ENCODE data around the gene KSR1. TPM values are rescaled to one million over a fixed set of nuclear protein-coding genes. Genes with fewer than 3 reads are reported as not detected.
"Not testable (repeated sequence)": the region's sequence is repeated elsewhere in the genome, so short reads cannot be mapped to it uniquely, and the experiment has no call there.

KSR1 gene
- total RNA-seq, 1 donor from 2014 or later, result 90.2 TPM

GRCh38 chr17:27408891-27409290 is 47.4 kb upstream of the KSR1 start:
- no peaks in the 10 kb centered on the region for H3K27me3 ChIP-seq (ENCODE audit: insufficient read depth, low read length)
- H3K4me1 Mint-ChIP-seq (ENCODE audit: low read depth, unreplicated experiment), result peaks cover 14% of the 10 kb centered on the region
- no peak overlapping the region for H3K4me3 Mint-ChIP-seq (ENCODE audit: unreplicated experiment)

GRCh38 chr17:27412158-27412557 is 44.1 kb upstream of the KSR1 start:
- H3K27me3 ChIP-seq (ENCODE audit: insufficient read depth, low read length); H4K20me1 ChIP-seq (ENCODE audit: insufficient read depth, low read length); FAIRE-seq; H3K9me3 ChIP-seq (ENCODE audit: insufficient read depth, low read depth, low read length); H3K36me3 Mint-ChIP-seq (ENCODE audit: low read depth, unreplicated experiment); H3K4me3 Mint-ChIP-seq (ENCODE audit: unreplicated experiment); H3K9me3 Mint-ChIP-seq (ENCODE audit: unreplicated experiment); DNase-seq (ENCODE audit: low read depth); H3K4me2 ChIP-seq (ENCODE audit: low read length); H3K79me2 ChIP-seq (ENCODE audit: insufficient read depth, low read length); H3K27me3 Mint-ChIP-seq (ENCODE audit: low read depth, unreplicated experiment); H3K4me3 ChIP-seq (ENCODE audit: insufficient read depth, low read depth, low read length); H3K27ac Mint-ChIP-seq (ENCODE audit: unreplicated experiment); H3K27ac ChIP-seq (ENCODE audit: low read depth, low read length); H3K9ac ChIP-seq (ENCODE audit: low read length); H2AFZ ChIP-seq (ENCODE audit: low read depth, low read length); H3K36me3 ChIP-seq (ENCODE audit: insufficient read depth, low read length): not testable (repeated sequence)
- peaks cover 12% of the 10 kb centered on the region for H3K4me1 ChIP-seq (ENCODE audit: insufficient read depth, low read length)
- H3K4me1 Mint-ChIP-seq (ENCODE audit: low read depth, unreplicated experiment), result peaks cover 11% of the 10 kb centered on the region

More at GRCh38 chr17:27408891-27409290, 47.4 kb upstream of the KSR1 start:
- H3K36me3 ChIP-seq (ENCODE audit: insufficient read depth, low read length), result no peaks in the 10 kb centered on the region
- H3K79me2 ChIP-seq (ENCODE audit: insufficient read depth, low read length), result no peaks in the 10 kb centered on the region
- DNase-seq (ENCODE audit: low read depth) (peak; percentile 21), FAIRE-seq (no peak)
- no peak overlapping the region for H3K4me3 ChIP-seq (ENCODE audit: insufficient read depth, low read depth, low read length)
- H3K4me2 ChIP-seq (ENCODE audit: low read length), result peak overlapping the region; percentile 60
- Mint-ChIP-seq H3K27ac (ENCODE audit: unreplicated experiment) (peak overlapping the region; percentile 18), H3K36me3 (ENCODE audit: low read depth, unreplicated experiment) (peaks cover 3% of the 10 kb centered on the region), H3K27me3 (ENCODE audit: low read depth, unreplicated experiment) (peaks cover 5% of the 10 kb centered on the region), H3K9me3 (ENCODE audit: unreplicated experiment) (peaks cover 3% of the 10 kb centered on the region)
- H3K9ac ChIP-seq (ENCODE audit: low read length), result no peak overlapping the region
- TF ChIP-seq EZH2 (IDR thresholded peaks at IDR 0.05; ENCODE audit: insufficient read depth, low read length) (no peak), CTCF (IDR thresholded peaks at IDR 0.05; ENCODE audit: insufficient read depth, low read depth, low read length) (no peak)
- H4K20me1 ChIP-seq (ENCODE audit: insufficient read depth, low read length), result no peaks in the 10 kb centered on the region
- H3K4me1 ChIP-seq (ENCODE audit: insufficient read depth, low read length), result peaks cover 12% of the 10 kb centered on the region
- no peaks in the 10 kb centered on the region for H3K9me3 ChIP-seq (ENCODE audit: insufficient read depth, low read depth, low read length)
- no peak overlapping the region for H3K27ac ChIP-seq (ENCODE audit: low read depth, low read length)
- H2AFZ ChIP-seq (ENCODE audit: low read depth, low read length), result peak overlapping the region; percentile 8

GRCh38 chr17:27413315-27413714 is 42.9 kb upstream of the KSR1 start:
- no peak overlapping the region for H2AFZ ChIP-seq (ENCODE audit: low read depth, low read length)
- DNase-seq (ENCODE audit: low read depth), result no peak
- TF ChIP-seq EZH2 (IDR thresholded peaks at IDR 0.05; ENCODE audit: insufficient read depth, low read length) (no peak), CTCF (IDR thresholded peaks at IDR 0.05; ENCODE audit: insufficient read depth, low read depth, low read length) (no peak)
- H3K4me2 ChIP-seq (ENCODE audit: low read length), result no peak overlapping the region
- Mint-ChIP-seq H3K4me3 (ENCODE audit: unreplicated experiment) (no peak overlapping the region), H3K4me1 (ENCODE audit: low read depth, unreplicated experiment) (peaks cover 6% of the 10 kb centered on the region), H3K9me3 (ENCODE audit: unreplicated experiment) (no peaks in the 10 kb centered on the region), H3K27ac (ENCODE audit: unreplicated experiment) (no peak overlapping the region), H3K36me3 (ENCODE audit: low read depth, unreplicated experiment) (no peaks in the 10 kb centered on the region), H3K27me3 (ENCODE audit: low read depth, unreplicated experiment) (peaks cover 11% of the 10 kb centered on the region)
- no peaks in the 10 kb centered on the region for H3K79me2 ChIP-seq (ENCODE audit: insufficient read depth, low read length)
- H3K9ac ChIP-seq (ENCODE audit: low read length), result no peak overlapping the region
- H3K36me3 ChIP-seq (ENCODE audit: insufficient read depth, low read length), result no peaks in the 10 kb centered on the region
- no peaks in the 10 kb centered on the region for H4K20me1 ChIP-seq (ENCODE audit: insufficient read depth, low read length)
- no peaks in the 10 kb centered on the region for H3K9me3 ChIP-seq (ENCODE audit: insufficient read depth, low read depth, low read length)
- peaks cover 7% of the 10 kb centered on the region for H3K4me1 ChIP-seq (ENCODE audit: insufficient read depth, low read length)
- peaks cover 2% of the 10 kb centered on the region for H3K27me3 ChIP-seq (ENCODE audit: insufficient read depth, low read length)
- no peak overlapping the region for H3K27ac ChIP-seq (ENCODE audit: low read depth, low read length)
- FAIRE-seq, result no peak
- H3K4me3 ChIP-seq (ENCODE audit: insufficient read depth, low read depth, low read length), result no peak overlapping the region
